ENCODE measurements around the gene NUDT3. TPM values are rescaled to one million over a fixed set of nuclear protein-coding genes. Genes with fewer than 3 reads are reported as not detected.
"Not testable (repeated sequence)": the region's sequence is repeated elsewhere in the genome, so short reads cannot be mapped to it uniquely, and the experiment has no call there.

NUDT3 gene
- polyA plus RNA-seq, 3 donors = 9.3 to 33.3 (median 10.9) TPM

DNA sequence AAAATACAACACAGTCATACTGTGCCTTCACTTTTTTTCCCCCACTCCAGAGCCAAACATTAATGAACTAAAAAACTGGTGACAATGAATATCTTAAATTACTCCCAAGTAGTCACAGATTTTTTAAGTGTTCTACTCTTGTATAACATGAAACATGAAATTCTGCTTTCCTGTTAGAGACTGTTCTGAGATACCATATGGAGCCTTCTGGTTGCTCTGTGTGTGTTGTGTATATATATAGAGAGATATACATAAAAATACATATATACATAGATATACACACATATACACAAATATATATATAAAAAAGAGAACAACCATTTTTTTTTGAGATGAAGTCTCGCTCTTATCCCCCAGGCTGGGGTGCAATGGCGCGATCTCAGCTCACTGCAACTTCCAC is 63.5 kb downstream of the NUDT3 start:
- no peak for DNase-seq
- no peak overlapping the region for H3K4me2 ChIP-seq (replicated peaks; ENCODE audit: extremely low read depth, low read length, poor library complexity, severe bottlenecking)
- no peak overlapping the region for H3K4me3 Mint-ChIP-seq
- H4K20me1 ChIP-seq (ENCODE audit: insufficient read depth, low read length) = peaks cover 65% of the 10 kb centered on the region
- H3K4me1 ChIP-seq (ENCODE audit: control insufficient read depth in 1 of 2, insufficient read depth in 2 of 2, low read length in 2 of 2) = peaks cover 27 to 28% of the 10 kb centered on the region in 2 donors
- peaks cover 17 to 28% of the 10 kb centered on the region in 2 donors for H3K36me3 Mint-ChIP-seq
- peaks cover 30% of the 10 kb centered on the region for H3K4me1 Mint-ChIP-seq
- H3K9me3 Mint-ChIP-seq = no peaks in the 10 kb centered on the region
- H3K9me3 ChIP-seq (replicated peaks in 1 of 2; ENCODE audit: control insufficient read depth in 1 of 2, insufficient read depth in 1 of 2, low read length in 2 of 2) = no peaks in the 10 kb centered on the region
- H3K9ac ChIP-seq (ENCODE audit: insufficient read depth, low read length, poor library complexity, severe bottlenecking) = no peak overlapping the region
- WGBS (ENCODE audit: insufficient coverage) = no CpG with 5 or more reads among the region's 3 CpGs
- intact Hi-C loops (cut with micrococcal nuclease) = no loop called here
- peak overlapping the region in 1 of 7 donors; percentile 26 for H3K27ac Mint-ChIP-seq
- H3K27me3 ChIP-seq (ENCODE audit: control insufficient read depth in 2 of 2, insufficient read depth in 2 of 2, low read length in 2 of 2) = no peaks in the 10 kb centered on the region
- TF ChIP-seq, protein P1, sequence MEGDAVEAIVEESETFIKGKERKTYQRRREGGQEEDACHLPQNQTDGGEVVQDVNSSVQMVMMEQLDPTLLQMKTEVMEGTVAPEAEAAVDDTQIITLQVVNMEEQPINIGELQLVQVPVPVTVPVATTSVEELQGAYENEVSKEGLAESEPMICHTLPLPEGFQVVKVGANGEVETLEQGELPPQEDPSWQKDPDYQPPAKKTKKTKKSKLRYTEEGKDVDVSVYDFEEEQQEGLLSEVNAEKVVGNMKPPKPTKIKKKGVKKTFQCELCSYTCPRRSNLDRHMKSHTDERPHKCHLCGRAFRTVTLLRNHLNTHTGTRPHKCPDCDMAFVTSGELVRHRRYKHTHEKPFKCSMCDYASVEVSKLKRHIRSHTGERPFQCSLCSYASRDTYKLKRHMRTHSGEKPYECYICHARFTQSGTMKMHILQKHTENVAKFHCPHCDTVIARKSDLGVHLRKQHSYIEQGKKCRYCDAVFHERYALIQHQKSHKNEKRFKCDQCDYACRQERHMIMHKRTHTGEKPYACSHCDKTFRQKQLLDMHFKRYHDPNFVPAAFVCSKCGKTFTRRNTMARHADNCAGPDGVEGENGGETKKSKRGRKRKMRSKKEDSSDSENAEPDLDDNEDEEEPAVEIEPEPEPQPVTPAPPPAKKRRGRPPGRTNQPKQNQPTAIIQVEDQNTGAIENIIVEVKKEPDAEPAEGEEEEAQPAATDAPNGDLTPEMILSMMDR (IDR thresholded peaks at IDR 0.05) = no peak
- H3K4me3 ChIP-seq (replicated peaks in 1 of 3; ENCODE audit: low read depth in 2 of 3, low read length in 3 of 3) = no peak overlapping the region
- H3K79me2 ChIP-seq (ENCODE audit: insufficient read depth, low read length) = peaks cover 83% of the 10 kb centered on the region
- H3K36me3 ChIP-seq (replicated peaks in 1 of 2; ENCODE audit: control insufficient read depth in 1 of 2, insufficient read depth in 2 of 2, low read length in 2 of 2) = peaks cover 2 to 26% of the 10 kb centered on the region in 2 donors
- H2AFZ ChIP-seq (ENCODE audit: insufficient read depth, low read depth, low read length, poor library complexity, severe bottlenecking) = no peak overlapping the region
- no peak overlapping the region for H3K27ac ChIP-seq (ENCODE audit: low read depth in 1 of 2, low read length in 2 of 2)
- no peaks in the 10 kb centered on the region for H3K27me3 Mint-ChIP-seq (ENCODE audit: low read depth in 3 of 3)

DNA sequence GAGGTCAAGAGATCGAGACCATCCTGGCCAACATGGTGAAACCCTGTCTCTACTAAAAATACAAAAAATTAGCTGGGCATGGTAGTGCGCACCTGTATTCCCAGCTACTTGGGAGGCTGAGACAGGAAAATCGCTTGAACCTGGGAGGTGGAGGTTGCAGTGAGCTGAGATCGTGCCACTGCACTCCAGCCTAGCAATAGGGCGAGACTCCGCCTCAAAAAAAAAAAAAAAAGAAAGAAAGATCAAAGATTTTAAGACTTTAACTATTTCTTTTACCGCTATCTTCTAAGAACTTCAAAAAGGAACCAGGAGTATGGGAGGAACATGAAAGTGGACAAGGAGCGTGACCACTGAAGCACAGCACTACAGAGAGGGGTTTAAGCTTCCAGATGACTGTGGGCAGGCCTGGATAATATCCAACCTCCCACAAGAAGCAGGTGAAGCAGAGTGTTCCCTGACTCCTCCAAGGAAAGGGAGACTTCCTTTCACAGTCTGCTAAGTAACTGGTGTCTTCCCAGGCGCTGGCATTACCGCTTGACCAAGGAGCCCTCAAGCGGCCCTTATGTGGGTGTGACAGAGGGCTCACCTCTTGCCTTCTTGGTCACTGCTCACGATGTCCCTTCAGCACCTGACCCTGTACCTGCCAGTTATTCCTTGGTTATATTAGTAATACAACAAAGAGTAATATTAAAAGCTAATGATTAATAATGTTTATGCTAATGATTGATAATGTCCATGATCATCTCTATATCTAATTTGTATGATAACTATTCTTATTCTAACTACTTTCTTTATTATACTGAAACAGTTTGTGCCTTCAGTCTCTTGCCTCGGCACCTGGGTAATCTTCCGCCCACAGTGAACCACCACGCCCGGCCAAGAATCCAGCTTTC is 64.9 kb downstream of the NUDT3 start:
- H3K79me2 ChIP-seq (ENCODE audit: insufficient read depth, low read length) = peaks cover 89% of the 10 kb centered on the region
- Mint-ChIP-seq H3K4me1 (peaks cover 19% of the 10 kb centered on the region), H3K36me3 (peaks cover 25 to 32% of the 10 kb centered on the region in 2 donors), H3K27ac (peak overlapping the region in 2 of 7 donors; percentile 52 to 77)
- DNase-seq; H3K9ac ChIP-seq (ENCODE audit: insufficient read depth, low read length, poor library complexity, severe bottlenecking); H3K4me2 ChIP-seq (replicated peaks; ENCODE audit: extremely low read depth, low read length, poor library complexity, severe bottlenecking); H3K9me3 Mint-ChIP-seq; H3K9me3 ChIP-seq (replicated peaks in 1 of 2; ENCODE audit: control insufficient read depth in 1 of 2, insufficient read depth in 1 of 2, low read length in 2 of 2); H3K27ac ChIP-seq (ENCODE audit: low read depth in 1 of 2, low read length in 2 of 2); H3K27me3 ChIP-seq (ENCODE audit: control insufficient read depth in 2 of 2, insufficient read depth in 2 of 2, low read length in 2 of 2); H2AFZ ChIP-seq (ENCODE audit: insufficient read depth, low read depth, low read length, poor library complexity, severe bottlenecking); H3K4me3 ChIP-seq (replicated peaks in 1 of 3; ENCODE audit: low read depth in 2 of 3, low read length in 3 of 3); H3K4me3 Mint-ChIP-seq; H3K27me3 Mint-ChIP-seq (ENCODE audit: low read depth in 3 of 3); intact Hi-C loops (cut with micrococcal nuclease): not testable (repeated sequence)
- peaks cover 13 to 14% of the 10 kb centered on the region in 2 donors for H3K4me1 ChIP-seq (ENCODE audit: control insufficient read depth in 1 of 2, insufficient read depth in 2 of 2, low read length in 2 of 2)
- H3K36me3 ChIP-seq (replicated peaks in 1 of 2; ENCODE audit: control insufficient read depth in 1 of 2, insufficient read depth in 2 of 2, low read length in 2 of 2) = peaks cover 2 to 32% of the 10 kb centered on the region in 2 donors
- H4K20me1 ChIP-seq (ENCODE audit: insufficient read depth, low read length) = peaks cover 61% of the 10 kb centered on the region
- 91% methylated on average over 6 of the region's 16 CpGs for WGBS (ENCODE audit: insufficient coverage)
